PC-3 (cell line): ENCODE measurements around the gene NTF3.

Experiments
- EZH2 ChIP-seq: fragments of 300-600 bp; sonication (generic); IDR thresholded peaks from one replicate; pipeline ENCODE4 v1.6.1; 2017; ENCODE audit warnings: antibody characterized with exemption, mild to moderate bottlenecking, low read length; ENCODE audit not compliant: unreplicated experiment
- EZH2phosphoT487 ChIP-seq: fragments of 300-600 bp; sonication (generic); IDR thresholded peaks from 2 replicates; pipeline ENCODE4 v1.6.1; 2018; ENCODE audit warnings: mild to moderate bottlenecking, antibody characterized with exemption, low read length, borderline replicate concordance
- TF ChIP-seq, protein P1 (sequence below): fragments of 300-600 bp; sonication (generic); conservative IDR thresholded peaks from 2 replicates; pipeline ENCODE4 v1.5.1; 2017; ENCODE audit warnings: antibody characterized with exemption, low read depth, mild to moderate bottlenecking, low read length

DNA sequence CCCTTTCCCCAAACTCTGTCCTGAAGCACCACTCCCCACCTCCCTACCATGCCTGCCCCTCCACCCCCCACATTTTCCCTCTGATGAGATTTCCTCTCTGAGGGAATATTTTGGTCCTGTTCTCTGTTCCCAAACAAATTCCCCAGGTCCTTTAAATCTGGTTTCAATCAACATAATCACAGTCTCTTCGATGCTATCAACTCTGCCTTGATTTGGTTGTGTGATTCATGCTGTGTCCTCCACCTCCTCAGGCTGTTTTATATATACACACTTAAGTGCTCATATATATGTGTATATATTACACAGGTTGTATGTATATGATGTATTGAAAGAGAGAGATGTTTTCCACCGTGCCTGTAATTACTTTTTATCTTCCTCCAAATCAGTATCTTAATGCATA is 36.0 kb downstream of the NTF3 start:
- TF ChIP-seq, protein P1, sequence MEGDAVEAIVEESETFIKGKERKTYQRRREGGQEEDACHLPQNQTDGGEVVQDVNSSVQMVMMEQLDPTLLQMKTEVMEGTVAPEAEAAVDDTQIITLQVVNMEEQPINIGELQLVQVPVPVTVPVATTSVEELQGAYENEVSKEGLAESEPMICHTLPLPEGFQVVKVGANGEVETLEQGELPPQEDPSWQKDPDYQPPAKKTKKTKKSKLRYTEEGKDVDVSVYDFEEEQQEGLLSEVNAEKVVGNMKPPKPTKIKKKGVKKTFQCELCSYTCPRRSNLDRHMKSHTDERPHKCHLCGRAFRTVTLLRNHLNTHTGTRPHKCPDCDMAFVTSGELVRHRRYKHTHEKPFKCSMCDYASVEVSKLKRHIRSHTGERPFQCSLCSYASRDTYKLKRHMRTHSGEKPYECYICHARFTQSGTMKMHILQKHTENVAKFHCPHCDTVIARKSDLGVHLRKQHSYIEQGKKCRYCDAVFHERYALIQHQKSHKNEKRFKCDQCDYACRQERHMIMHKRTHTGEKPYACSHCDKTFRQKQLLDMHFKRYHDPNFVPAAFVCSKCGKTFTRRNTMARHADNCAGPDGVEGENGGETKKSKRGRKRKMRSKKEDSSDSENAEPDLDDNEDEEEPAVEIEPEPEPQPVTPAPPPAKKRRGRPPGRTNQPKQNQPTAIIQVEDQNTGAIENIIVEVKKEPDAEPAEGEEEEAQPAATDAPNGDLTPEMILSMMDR = no peak
- TF ChIP-seq EZH2 (no peak), EZH2phosphoT487 (no peak)
